AML-193 (cell line): ENCODE data around the gene OLAH.

Source experiments
- DNase-seq, 2 experiments: peaks; one replicate each; lab custom pipeline; 2025; lab: John Stamatoyannopoulos, UW

Gene OLAH

DNA sequence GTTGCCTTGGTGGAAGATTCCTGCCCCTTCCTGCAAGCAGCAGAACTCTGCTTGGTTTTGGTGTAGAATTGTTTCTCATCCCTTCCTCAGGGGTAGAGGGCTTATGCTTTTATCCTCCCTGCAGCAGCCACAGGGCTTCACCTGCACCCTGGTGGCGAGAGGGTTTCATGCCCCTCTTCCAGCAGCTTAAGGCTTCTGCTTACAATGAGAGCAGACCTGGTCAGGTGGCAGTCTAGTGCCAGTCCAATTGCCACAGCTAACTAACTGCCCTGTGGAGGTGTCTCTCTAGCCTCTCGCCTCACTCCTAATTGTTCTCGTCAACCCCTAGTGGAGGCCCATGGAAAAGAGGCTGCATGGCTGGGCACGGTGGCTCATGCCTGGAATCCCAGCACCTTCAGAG, 25.5 kb downstream of the OLAH start:
- no peak for DNase-seq

DNA sequence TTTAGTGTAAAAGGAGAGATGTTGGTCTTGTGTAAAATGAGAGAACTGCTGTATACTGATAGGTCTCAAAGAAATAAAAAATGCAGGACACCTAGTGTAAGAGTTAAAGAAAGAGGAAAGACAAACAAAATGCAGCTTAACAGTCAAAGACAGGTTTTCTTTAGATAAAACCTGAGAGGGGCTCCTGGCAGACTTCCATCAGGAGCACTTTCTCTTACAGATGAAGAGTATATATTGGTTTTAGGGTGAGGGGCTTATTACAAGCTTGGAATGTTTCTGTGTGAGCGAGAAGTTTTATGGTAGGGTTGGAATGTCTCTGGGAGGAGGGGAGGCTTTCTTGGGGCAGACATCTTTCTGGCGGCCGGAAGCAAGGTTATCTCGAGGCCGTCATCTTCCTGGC, 28.6 kb downstream of the OLAH start:
- no peak for DNase-seq

- no peak for DNase-seq
Measured at GRCh38 chr10:15075421-15075820, 31.7 kb downstream of the OLAH start.

- no peak for DNase-seq
Measured at GRCh38 chr10:15083674-15084501, 40.1 kb downstream of the OLAH start.

DNA sequence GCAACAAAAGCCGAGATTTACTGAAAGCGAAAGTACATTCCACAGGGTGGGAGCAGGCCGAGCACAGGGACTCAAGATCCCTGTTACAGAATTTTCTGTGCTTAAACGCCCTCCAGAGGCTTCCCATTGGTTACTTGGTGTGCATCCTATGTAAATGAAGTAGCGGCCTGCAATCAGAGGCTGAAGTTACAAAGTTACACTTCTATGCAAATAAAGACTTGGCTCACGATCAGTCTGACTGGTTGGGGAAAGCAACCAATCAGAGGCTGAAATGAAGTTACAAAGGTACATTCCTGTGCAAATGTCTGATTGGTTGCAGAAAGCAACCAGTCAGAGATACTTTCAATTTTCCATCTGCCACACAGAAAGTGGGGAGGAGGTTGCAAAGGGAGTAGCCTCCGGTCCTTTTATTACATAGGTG, 40.8 kb downstream of the OLAH start:
- DNase-seq, result no peak

DNA sequence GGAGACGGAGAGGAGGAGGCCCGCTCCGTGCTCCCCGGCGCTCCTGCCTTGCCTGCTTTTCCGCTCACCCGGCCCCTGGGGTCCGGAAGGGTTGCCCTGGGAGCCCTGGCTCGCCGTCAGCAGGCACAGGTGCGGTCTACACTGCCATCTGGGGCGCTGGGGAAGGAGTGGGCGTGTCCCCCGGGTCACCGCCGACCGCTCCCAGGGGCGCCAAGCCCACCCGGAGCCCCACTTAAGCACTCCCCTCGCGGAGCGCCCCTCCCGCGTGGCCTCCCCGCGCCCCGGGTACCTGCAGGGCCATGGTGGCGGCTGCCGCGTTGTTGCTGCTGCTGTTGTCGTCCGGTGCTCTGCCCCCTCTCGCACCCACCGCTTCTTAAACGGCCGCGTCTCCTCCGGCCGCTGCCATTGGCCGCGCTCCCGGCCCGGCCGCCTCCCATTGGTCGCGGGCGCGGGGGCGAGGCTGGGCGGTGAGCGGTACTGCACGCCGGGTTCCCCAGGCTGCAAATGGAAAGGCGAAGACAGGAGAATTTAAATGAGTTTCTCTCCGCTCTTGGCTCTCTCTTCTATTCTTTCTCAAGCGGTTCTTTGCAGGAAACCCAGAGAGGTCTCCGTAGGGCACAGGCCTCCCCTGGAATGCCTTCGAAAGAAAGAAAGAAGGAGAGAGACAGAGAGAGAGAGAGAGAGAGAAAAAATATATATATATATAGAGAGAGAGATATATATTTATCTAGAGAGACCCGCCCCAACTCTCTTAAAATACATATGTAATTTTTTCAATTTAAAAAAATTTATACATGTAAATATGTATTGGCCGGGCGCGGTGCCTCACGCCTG, 44.9 kb downstream of the OLAH start, which contains the start of gene ACBD7:
Gene ACBD7 (minus strand): TSS at position 349 of the 834 bp plus-strand sequence. CDS start 48 bp downstream, at position 301.
- DNase-seq, result peak; percentile 62 to 73

GRCh38 chr10:15091418-15091817, 47.7 kb downstream of the OLAH start:
- DNase-seq, result no peak

DNA sequence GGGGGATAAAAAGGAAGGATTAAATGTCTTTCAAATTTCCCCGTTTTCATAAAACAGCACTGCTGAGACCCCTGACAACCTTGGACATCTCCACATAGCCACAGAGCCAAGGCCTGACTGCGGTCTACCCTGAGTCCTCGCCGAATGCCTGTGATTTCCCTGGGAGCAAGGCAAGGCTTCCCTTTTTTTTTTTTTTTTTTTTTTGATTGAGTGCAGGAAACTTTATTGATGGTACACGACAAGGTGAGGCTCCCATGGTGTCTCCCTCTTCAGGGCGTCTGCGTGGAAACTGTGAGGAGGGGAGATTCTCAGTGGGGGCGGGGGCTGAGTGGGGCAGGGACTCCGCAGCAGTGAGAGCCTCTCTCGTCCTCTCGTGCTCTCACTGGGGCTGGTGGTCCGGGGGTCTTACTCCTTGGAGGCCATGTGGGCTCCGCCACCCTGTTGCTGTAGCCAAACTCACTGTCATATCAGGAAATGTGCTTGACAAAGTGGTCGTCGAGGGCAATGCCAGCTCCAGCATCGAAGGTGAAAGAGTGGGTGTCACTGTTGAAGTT, 49.2 kb downstream of the OLAH start:
- no peak for DNase-seq

GRCh38 chr10:15096661-15097010, 52.9 kb downstream of the OLAH start:
- no peak for DNase-seq

DNA sequence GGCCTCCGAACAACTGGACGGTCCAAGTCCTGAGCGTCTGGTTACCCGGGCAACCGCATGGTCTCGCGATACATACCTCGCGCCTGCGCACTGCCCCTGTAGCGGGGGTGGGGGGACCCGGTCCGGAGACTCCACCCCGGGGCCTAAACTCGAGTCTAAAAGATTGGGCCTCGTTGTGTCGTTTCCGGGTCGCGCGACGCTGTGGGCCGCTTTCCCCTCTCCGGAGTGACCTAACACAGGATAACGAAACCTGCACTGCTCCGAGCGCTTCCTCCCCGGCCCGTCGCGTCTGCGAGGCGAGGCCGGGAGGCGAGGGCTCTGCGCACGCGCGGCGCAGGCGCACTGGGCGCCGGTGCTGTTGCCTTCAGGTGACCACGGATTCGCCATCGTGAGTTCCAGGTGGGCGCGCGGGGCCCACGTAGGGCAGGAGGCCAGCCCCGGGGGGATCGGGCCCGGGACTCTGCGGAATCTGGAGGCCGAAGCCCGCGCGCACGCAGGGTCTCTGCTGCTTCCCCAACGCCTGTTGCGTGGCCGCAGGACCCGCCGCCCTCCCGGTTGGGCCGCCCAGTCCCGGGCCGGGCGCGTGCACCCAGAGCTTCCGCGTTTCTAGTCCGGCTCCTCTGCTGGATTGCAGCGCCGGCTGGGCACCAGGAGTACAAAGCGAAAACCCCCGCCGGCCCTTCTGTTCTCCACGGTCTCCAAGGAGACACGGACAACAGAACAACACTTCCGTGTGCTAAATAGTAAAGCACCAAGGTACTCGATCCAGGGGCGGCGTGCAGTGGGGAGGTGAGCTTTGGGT, 53.5 kb downstream of the OLAH start, which contains the start of gene RPP38:
Gene RPP38 (plus strand): TSS at position 345 of the 802 bp plus-strand sequence. CDS start 5,960 bp downstream, outside the sequence.
- peak; percentile 85 to 97 for DNase-seq

GRCh38 chr10:15099886-15100285, 56.1 kb downstream of the OLAH start:
- no peak for DNase-seq

- DNase-seq, result no peak
Measured at GRCh38 chr10:15103513-15103912, 59.8 kb downstream of the OLAH start.

DNA sequence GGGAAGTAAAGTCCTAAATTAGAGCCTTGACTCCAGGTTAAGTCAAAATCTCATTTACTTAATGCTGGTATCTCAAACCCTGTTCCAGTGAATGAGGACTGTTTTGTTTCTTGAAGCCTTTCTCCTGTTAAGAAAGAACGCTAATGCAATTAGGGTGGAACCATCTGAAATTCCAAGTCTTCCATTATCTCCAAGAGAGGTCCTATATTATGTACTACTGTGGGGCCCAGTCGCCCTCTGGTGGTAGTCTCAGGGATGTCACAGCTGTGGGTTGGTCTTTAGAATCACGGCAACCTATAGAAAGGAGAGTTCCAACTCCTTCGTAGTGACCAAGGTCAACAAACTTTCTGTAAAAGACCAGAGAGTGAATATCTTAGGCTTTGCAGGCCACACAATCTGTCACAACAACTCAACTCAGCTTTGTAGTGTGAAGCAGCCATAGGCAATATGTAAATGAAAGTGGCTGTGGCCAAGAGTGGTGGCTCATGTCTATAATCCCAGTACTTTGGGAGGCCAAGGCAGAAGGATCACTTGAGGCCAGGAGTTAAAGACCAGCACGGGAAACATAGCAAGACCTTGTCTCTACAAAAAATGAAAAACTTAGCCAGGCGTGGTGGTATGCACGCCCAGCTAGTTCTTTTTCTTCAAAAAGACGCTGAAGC, 62.7 kb downstream of the OLAH start:
- DNase-seq, result peak; percentile 25 to 45

GRCh38 chr10:15112657-15113056, 68.9 kb downstream of the OLAH start:
- no peak for DNase-seq

- DNase-seq, result no peak
Measured at GRCh38 chr10:15113766-15114165, 70.0 kb downstream of the OLAH start.

GRCh38 chr10:15116225-15116624, 72.5 kb downstream of the OLAH start:
- DNase-seq, result no peak

DNA sequence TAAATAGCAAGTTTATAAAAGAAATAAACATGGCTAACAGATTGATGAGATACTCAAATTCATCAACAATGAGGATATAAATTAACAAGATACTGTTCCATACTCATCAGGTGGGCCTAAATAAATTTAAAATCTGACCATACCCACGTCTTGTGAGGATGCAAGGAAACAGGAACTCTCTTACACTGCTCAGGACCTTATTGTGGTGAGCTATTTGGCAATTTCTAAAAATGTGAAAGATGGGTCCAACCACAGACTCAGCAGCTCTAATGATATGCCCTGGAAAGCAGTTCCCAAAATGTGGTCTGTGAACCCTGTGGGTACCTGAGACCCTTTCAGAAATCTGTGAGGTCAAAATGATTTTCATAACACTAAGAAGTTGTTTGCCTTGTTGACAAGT, 74.9 kb downstream of the OLAH start:
- peak; percentile 58 to 73 for DNase-seq

DNA sequence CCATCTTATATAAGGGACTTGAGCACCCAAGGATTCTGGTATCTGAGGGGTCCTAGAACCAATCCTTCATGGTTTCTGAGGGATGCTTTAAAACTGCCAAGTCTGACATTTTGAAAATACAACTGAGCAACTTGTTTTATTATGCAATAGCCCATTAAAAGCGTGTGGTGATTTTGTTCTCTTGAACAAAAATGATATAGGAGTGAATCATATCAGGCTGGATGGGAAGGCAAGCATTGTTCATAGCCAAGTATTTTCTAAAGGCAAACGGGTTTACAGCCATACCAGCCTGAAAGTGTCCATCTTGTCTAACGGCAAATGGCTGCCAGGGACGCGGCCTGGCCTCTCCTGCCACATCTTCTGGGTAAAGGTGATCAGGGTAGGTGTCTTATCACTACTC, 76.8 kb downstream of the OLAH start:
- DNase-seq, result no peak

- DNase-seq, result no peak
Measured at GRCh38 chr10:15121707-15122106, 78.0 kb downstream of the OLAH start.

GRCh38 chr10:15122477-15123030, 78.8 kb downstream of the OLAH start:
- DNase-seq, result no peak
